GM23248 (cell line): Measurements from ENCODE around the gene CCDC158.

Source experiments
- EZH2 ChIP-seq: fragments of 200-600 bp; sonication (generic); IDR thresholded peaks from 2 replicates; pipeline ENCODE4 v1.6.1; 2018; ENCODE audit warnings: antibody characterized with exemption, mild to moderate bottlenecking; ENCODE audit not compliant: insufficient read depth, poor library complexity, severe bottlenecking
- EZH2phosphoT487 ChIP-seq: fragments of 200-600 bp; sonication (generic); IDR thresholded peaks from 2 replicates; pipeline ENCODE4 v1.6.1; 2018; ENCODE audit warnings: antibody characterized with exemption, moderate library complexity, mild to moderate bottlenecking, low read depth; ENCODE audit not compliant: insufficient read depth

DNA sequence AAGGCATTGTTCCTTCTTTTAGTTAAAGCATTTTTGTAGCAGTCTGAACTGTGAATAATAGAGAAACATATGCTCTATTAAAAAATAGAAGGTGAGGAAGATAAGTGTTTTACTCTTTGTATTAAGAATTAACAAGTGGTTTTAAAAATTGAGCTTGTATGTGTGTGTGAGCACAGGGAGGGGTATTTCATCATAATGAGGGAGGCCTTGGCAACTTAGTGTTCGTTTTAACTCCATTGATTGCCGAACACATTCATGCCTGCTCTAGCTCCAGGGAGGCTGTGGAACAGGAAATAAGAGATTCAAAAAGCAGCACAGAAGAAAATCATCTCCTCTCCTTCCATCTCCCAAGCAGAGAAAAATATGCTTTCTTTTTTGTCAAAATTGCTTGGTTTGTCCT is 28.9 kb upstream of the CCDC158 start:
- TF ChIP-seq EZH2phosphoT487 (no peak), EZH2 (no peak)
